NT2/D1 (cell line): ENCODE measurements around the gene SLC2A4RG.

Source experiments
- SUZ12 ChIP-seq: IDR thresholded peaks from 2 replicates; pipeline ENCODE4 v1.6.1; 2011; ENCODE audit not compliant: insufficient read length, insufficient read depth; ENCODE audit errors: extremely low read depth
- YY1 ChIP-seq: IDR thresholded peaks from 2 replicates; pipeline ENCODE4 v1.6.1; 2011; ENCODE audit not compliant: insufficient read length, insufficient read depth
- ZNF274 ChIP-seq: IDR thresholded peaks from 2 replicates; pipeline ENCODE4 v1.6.1; 2011; ENCODE audit warnings: mild to moderate bottlenecking, low read depth, low read length

GRCh38 chr20:63698739-63699465, 40.7 kb upstream of the SLC2A4RG start:
- TF ChIP-seq YY1 (no peak), ZNF274 (no peak), SUZ12 (no peak)
